ENCODE results near the gene EMP2.

GRCh38 chr16:10583269-10583668 lies 2.9 kb upstream of the EMP2 start:
- TF ChIP-seq TSHZ2 (CRISPR knock-in tag; IDR thresholded peaks at IDR 0.05) (no peak), ZFP3 (CRISPR knock-in tag; IDR thresholded peaks at IDR 0.05) (no peak), ARNTL (CRISPR knock-in tag; IDR thresholded peaks at IDR 0.05; ENCODE audit: borderline replicate concordance, low read depth) (no peak), CSDC2 (CRISPR knock-in tag; IDR thresholded peaks at IDR 0.05) (no peak)

Measured in SK-N-SH treated with all-trans-retinoic acid at 6 μM for 48 hours (cell line).